Measurements from ENCODE around the gene SNAP25.

DNA sequence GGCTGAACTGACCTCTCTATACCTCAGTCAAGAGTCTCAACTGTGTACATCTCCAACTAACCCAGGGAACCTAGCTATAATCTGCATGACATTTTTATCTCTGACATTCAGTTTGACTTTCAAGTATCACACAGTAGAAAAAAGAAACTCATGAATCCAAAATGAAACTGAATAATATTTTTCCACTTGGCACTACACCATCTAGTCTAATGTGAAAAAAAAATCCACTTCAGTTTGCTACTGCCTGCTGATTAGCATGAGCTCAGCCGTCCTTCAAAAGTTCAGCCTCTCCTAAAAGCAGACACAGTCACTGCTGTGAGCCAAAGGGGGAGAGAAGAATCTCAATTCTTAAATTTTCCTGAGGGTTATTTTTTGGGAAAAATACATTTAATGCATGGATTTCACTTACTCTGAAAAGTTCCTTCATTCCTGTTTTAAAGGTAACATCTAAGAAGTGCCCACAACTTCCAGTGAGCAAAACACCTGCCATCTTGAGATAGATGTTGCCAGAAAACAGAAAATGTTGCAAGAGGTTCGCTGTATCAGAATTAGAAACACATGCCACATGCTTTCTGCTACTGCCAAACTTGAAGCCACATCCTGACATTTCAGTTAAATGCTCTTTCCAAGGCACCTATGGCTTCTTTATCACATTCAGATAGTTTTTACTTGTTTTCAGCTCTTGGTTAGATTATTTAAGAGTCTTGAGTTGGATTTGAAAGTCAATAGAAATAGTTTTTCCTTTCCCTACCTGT lies 120.0 kb downstream of the SNAP25 start:
- TF ChIP-seq POLR2AphosphoS2 (IDR thresholded peaks at IDR 0.05; ENCODE audit: low read length) (no peak), HMG20A (CRISPR knock-in tag; conservative IDR thresholded peaks at IDR 0.05) (no peak), PHB2 (IDR thresholded peaks at IDR 0.05; ENCODE audit: low read depth) (no peak), ZNF830 (CRISPR knock-in tag; IDR thresholded peaks at IDR 0.05) (no peak), ZBTB34 (CRISPR knock-in tag; IDR thresholded peaks at IDR 0.05) (no peak)
- TF ChIP-seq, protein P1, sequence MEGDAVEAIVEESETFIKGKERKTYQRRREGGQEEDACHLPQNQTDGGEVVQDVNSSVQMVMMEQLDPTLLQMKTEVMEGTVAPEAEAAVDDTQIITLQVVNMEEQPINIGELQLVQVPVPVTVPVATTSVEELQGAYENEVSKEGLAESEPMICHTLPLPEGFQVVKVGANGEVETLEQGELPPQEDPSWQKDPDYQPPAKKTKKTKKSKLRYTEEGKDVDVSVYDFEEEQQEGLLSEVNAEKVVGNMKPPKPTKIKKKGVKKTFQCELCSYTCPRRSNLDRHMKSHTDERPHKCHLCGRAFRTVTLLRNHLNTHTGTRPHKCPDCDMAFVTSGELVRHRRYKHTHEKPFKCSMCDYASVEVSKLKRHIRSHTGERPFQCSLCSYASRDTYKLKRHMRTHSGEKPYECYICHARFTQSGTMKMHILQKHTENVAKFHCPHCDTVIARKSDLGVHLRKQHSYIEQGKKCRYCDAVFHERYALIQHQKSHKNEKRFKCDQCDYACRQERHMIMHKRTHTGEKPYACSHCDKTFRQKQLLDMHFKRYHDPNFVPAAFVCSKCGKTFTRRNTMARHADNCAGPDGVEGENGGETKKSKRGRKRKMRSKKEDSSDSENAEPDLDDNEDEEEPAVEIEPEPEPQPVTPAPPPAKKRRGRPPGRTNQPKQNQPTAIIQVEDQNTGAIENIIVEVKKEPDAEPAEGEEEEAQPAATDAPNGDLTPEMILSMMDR (IDR thresholded peaks at IDR 0.05 in 2 of 3, conservative IDR thresholded peaks at IDR 0.05 in 1 of 3; ENCODE audit: insufficient read depth in 2 of 3, low read depth in 1 of 3, low read length in 3 of 3), result no peak
- TF ChIP-seq, protein P2, sequence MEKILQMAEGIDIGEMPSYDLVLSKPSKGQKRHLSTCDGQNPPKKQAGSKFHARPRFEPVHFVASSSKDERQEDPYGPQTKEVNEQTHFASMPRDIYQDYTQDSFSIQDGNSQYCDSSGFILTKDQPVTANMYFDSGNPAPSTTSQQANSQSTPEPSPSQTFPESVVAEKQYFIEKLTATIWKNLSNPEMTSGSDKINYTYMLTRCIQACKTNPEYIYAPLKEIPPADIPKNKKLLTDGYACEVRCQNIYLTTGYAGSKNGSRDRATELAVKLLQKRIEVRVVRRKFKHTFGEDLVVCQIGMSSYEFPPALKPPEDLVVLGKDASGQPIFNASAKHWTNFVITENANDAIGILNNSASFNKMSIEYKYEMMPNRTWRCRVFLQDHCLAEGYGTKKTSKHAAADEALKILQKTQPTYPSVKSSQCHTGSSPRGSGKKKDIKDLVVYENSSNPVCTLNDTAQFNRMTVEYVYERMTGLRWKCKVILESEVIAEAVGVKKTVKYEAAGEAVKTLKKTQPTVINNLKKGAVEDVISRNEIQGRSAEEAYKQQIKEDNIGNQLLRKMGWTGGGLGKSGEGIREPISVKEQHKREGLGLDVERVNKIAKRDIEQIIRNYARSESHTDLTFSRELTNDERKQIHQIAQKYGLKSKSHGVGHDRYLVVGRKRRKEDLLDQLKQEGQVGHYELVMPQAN (IDR thresholded peaks at IDR 0.05; ENCODE audit: borderline replicate concordance), result no peak
